ENCODE measurements around the gene SLC25A31.

SLC25A31 gene

GRCh38 chr4:127730142-127730913 lies at the start of gene SLC25A31:
Gene SLC25A31 (plus strand): TSS chr4:127730400. CDS start chr4:127730546, 146 bp downstream.
- DNase-seq, result no peak

- no peak for DNase-seq
Measured at GRCh38 chr4:127685292-127685691, 44.9 kb upstream of the SLC25A31 start.

- DNase-seq, result no peak
Measured at GRCh38 chr4:127686658-127687057, 43.5 kb upstream of the SLC25A31 start.

GRCh38 chr4:127687580-127687979 lies 42.6 kb upstream of the SLC25A31 start:
- no peak for DNase-seq

GRCh38 chr4:127698789-127699200 lies 31.4 kb upstream of the SLC25A31 start:
- no peak for DNase-seq

- DNase-seq, result no peak
Measured at GRCh38 chr4:127708985-127709384, 21.2 kb upstream of the SLC25A31 start.

- DNase-seq, result no peak
Measured at GRCh38 chr4:127709456-127709855, 20.7 kb upstream of the SLC25A31 start.

- no peak for DNase-seq
Measured at GRCh38 chr4:127731406-127731805, 1.2 kb downstream of the SLC25A31 start.

- no peak for DNase-seq
Measured at GRCh38 chr4:127732623-127733328, 2.6 kb downstream of the SLC25A31 start.

GRCh38 chr4:127734976-127735375 lies 4.8 kb downstream of the SLC25A31 start:
- no peak for DNase-seq

GRCh38 chr4:127737295-127737694 lies 7.1 kb downstream of the SLC25A31 start:
- DNase-seq, result no peak

GRCh38 chr4:127741247-127741646 lies 11.0 kb downstream of the SLC25A31 start:
- DNase-seq, result no peak

- no peak for DNase-seq
Measured at GRCh38 chr4:127747883-127748282, 17.7 kb downstream of the SLC25A31 start.

GRCh38 chr4:127748957-127749356 lies 18.8 kb downstream of the SLC25A31 start:
- no peak for DNase-seq

GRCh38 chr4:127756906-127757305 lies 26.7 kb downstream of the SLC25A31 start:
- no peak for DNase-seq

GRCh38 chr4:127759228-127759820 lies 29.1 kb downstream of the SLC25A31 start:
- DNase-seq, result no peak

- no peak for DNase-seq
Measured at GRCh38 chr4:127759893-127760292, 29.7 kb downstream of the SLC25A31 start.

- no peak for DNase-seq
Measured at GRCh38 chr4:127771535-127772275, 41.5 kb downstream of the SLC25A31 start.

- no peak for DNase-seq
Measured at GRCh38 chr4:127772769-127773671, 42.8 kb downstream of the SLC25A31 start.

GRCh38 chr4:127775843-127776242 lies 45.6 kb downstream of the SLC25A31 start:
- no peak for DNase-seq

- no peak for DNase-seq
Measured at GRCh38 chr4:127776620-127777019, 46.4 kb downstream of the SLC25A31 start.

GRCh38 chr4:127777487-127777886 lies 47.3 kb downstream of the SLC25A31 start:
- no peak for DNase-seq
